H9 (cell line): ENCODE measurements around the gene BCORL1. TPM values are rescaled to one million over a fixed set of nuclear protein-coding genes. Genes with fewer than 3 reads are reported as not detected.

Experiments
- DNase-seq: peaks from one replicate; pipeline ENCODE4 v3.0.0-alpha.2; 2017
- H2AFZ ChIP-seq: one replicate; pipeline ENCODE4 v1.6.1; 2013; ENCODE audit warnings: mild to moderate bottlenecking, low read length, control low read depth, moderate library complexity
- H2AK5ac ChIP-seq: 2 replicates; pipeline ENCODE4 v1.6.1; 2013; ENCODE audit warnings: low read length, control low read depth, mixed read lengths; ENCODE audit not compliant: insufficient read length
- H2BK120ac ChIP-seq: one replicate; pipeline ENCODE4 v1.6.1; 2013; ENCODE audit warnings: low read depth, mild to moderate bottlenecking, low read length, control low read depth, inconsistent platforms; ENCODE audit not compliant: poor library complexity, severe bottlenecking
- H2BK12ac ChIP-seq: 2 replicates; pipeline ENCODE4 v1.6.1; 2013; ENCODE audit warnings: low read length, control low read depth, mixed read lengths, low read depth; ENCODE audit not compliant: insufficient read length
- H2BK15ac ChIP-seq: 2 replicates; pipeline ENCODE4 v1.6.1; 2013; ENCODE audit warnings: low read depth, low read length, control low read depth
- H2BK20ac ChIP-seq: one replicate; pipeline ENCODE4 v1.6.1; 2013; ENCODE audit warnings: low read depth, mild to moderate bottlenecking, low read length, control low read depth, inconsistent platforms; ENCODE audit not compliant: poor library complexity, severe bottlenecking
- H2BK5ac ChIP-seq: 2 replicates; pipeline ENCODE4 v1.6.1; 2013; ENCODE audit warnings: low read length, control low read depth, mixed read lengths; ENCODE audit not compliant: insufficient read length
- H3K14ac ChIP-seq: 2 replicates; pipeline ENCODE4 v1.6.1; 2013; ENCODE audit warnings: low read length, control low read depth; ENCODE audit not compliant: insufficient read depth
- H3K18ac ChIP-seq: 2 replicates; pipeline ENCODE4 v1.6.1; 2013; ENCODE audit warnings: low read depth, mild to moderate bottlenecking, mixed read lengths, low read length, control low read depth; ENCODE audit not compliant: insufficient read length
- H3K23ac ChIP-seq: 2 replicates; pipeline ENCODE4 v1.6.1; 2013; ENCODE audit warnings: low read length, control low read depth, mixed read lengths, low read depth; ENCODE audit not compliant: insufficient read length
- H3K23me2 ChIP-seq: 2 replicates; pipeline ENCODE4 v1.6.1; 2013; ENCODE audit warnings: low read depth, mild to moderate bottlenecking, mixed read lengths, low read length, control low read depth; ENCODE audit not compliant: insufficient read length, poor library complexity, severe bottlenecking
- H3K27ac ChIP-seq: 2 replicates; pipeline ENCODE4 v1.5.1; 2013; ENCODE audit warnings: low read length, control low read depth, mixed read lengths, low read depth; ENCODE audit not compliant: insufficient read length
- H3K27me3 ChIP-seq: 2 replicates; pipeline ENCODE4 v1.6.1; 2013; ENCODE audit warnings: low read length, control low read depth, inconsistent platforms; ENCODE audit not compliant: insufficient read depth
- H3K4ac ChIP-seq: 2 replicates; pipeline ENCODE4 v1.6.1; 2013; ENCODE audit warnings: low read depth, mild to moderate bottlenecking, control low read depth, inconsistent platforms, low read length, moderate library complexity
- H3K4me1 ChIP-seq: 2 replicates; pipeline ENCODE4 v1.6.1; 2013; ENCODE audit warnings: low read length, control low read depth, inconsistent platforms; ENCODE audit not compliant: insufficient read depth
- H3K4me2 ChIP-seq: 2 replicates; pipeline ENCODE4 v1.6.1; 2013; ENCODE audit warnings: low read length, control low read depth, mixed read lengths; ENCODE audit not compliant: insufficient read length, insufficient read depth
- H3K56ac ChIP-seq: 2 replicates; pipeline ENCODE4 v1.6.1; 2013; ENCODE audit warnings: low read depth, mild to moderate bottlenecking, mixed read lengths, low read length, control low read depth; ENCODE audit not compliant: insufficient read length
- H3K79me1 ChIP-seq: 2 replicates; pipeline ENCODE4 v1.6.1; 2013; ENCODE audit warnings: low read depth, mild to moderate bottlenecking, moderate library complexity, low read length, control low read depth, inconsistent platforms; ENCODE audit not compliant: insufficient read depth, poor library complexity, severe bottlenecking
- H3K79me2 ChIP-seq: 2 replicates; pipeline ENCODE4 v1.6.1; 2013; ENCODE audit warnings: low read length, control low read depth, inconsistent platforms; ENCODE audit not compliant: insufficient read depth
- H3K9ac ChIP-seq: 2 replicates; pipeline ENCODE4 v1.6.1; 2013; ENCODE audit warnings: low read length, control low read depth, mixed read lengths; ENCODE audit not compliant: insufficient read length; ENCODE audit errors: extremely low read depth
- H3K9me3 ChIP-seq: one replicate; pipeline ENCODE4 v1.6.1; 2013; ENCODE audit warnings: low read depth, low read length, inconsistent platforms; ENCODE audit not compliant: control insufficient read depth
- H3T11ph ChIP-seq: one replicate; pipeline ENCODE4 v1.6.1; 2013; ENCODE audit warnings: mild to moderate bottlenecking, low read length, control low read depth, inconsistent platforms
- H4K20me1 ChIP-seq: one replicate; pipeline ENCODE4 v1.6.1; 2013; ENCODE audit not compliant: control insufficient read depth, insufficient read length, insufficient read depth
- H4K5ac ChIP-seq: 2 replicates; pipeline ENCODE4 v1.6.1; 2013; ENCODE audit warnings: low read depth, mild to moderate bottlenecking, mixed read lengths, low read length, control low read depth; ENCODE audit not compliant: insufficient read length
- H4K8ac ChIP-seq: replicated peaks from 2 replicates; pipeline ENCODE4 v1.6.1; 2013; ENCODE audit warnings: low read length, control low read depth, mixed read lengths, low read depth; ENCODE audit not compliant: insufficient read length
- H4K91ac ChIP-seq: 2 replicates; pipeline ENCODE4 v1.6.1; 2013; ENCODE audit warnings: low read depth, mild to moderate bottlenecking, moderate library complexity, mixed read lengths, low read length, control low read depth; ENCODE audit not compliant: insufficient read length
- H3K27ac Mint-ChIP-seq, 3 experiments: 2 replicates in 2 of 3; 3 replicates in 1 of 3; pipeline ENCODE4 v1.8.0; 2020 to 2021; ENCODE audit warnings: mixed read lengths in 3 of 3, mild to moderate bottlenecking in 1 of 3, moderate library complexity in 1 of 3
- H3K27me3 Mint-ChIP-seq: 2 replicates; pipeline ENCODE4 v1.8.0; 2021; ENCODE audit warnings: low read depth, mild to moderate bottlenecking, moderate library complexity, mixed read lengths
- H3K36me3 Mint-ChIP-seq, 3 experiments: 2 replicates in 2 of 3; 3 replicates in 1 of 3; pipeline ENCODE4 v1.8.0; 2020 to 2021; ENCODE audit warnings: low read depth in 3 of 3, mixed read lengths in 3 of 3; ENCODE audit not compliant: insufficient read depth in 1 of 3
- H3K4me1 Mint-ChIP-seq, 2 experiments: 2 replicates each; pipeline ENCODE4 v1.8.0; 2020; ENCODE audit warnings: mixed read lengths in 2 of 2
- H3K4me3 Mint-ChIP-seq, 2 experiments: 2 replicates in 1 of 2; 3 replicates in 1 of 2; pipeline ENCODE4 v1.8.0; 2020 to 2021; ENCODE audit warnings: mild to moderate bottlenecking in 2 of 2, mixed read lengths in 2 of 2, moderate library complexity in 1 of 2
- H3K9me3 Mint-ChIP-seq, 2 experiments: 2 replicates in 1 of 2; 3 replicates in 1 of 2; pipeline ENCODE4 v1.8.0; 2020; ENCODE audit warnings: mild to moderate bottlenecking in 2 of 2, mixed read lengths in 2 of 2, moderate library complexity in 1 of 2
- CTCF ChIP-seq: fragments of 200-600 bp; sonication (generic); conservative IDR thresholded peaks from 3 replicates; pipeline ENCODE4 v1.8.0; 2021; ENCODE audit warnings: antibody characterized with exemption, mild to moderate bottlenecking
- WGBS: extraction: QIAGEN DNeasy Blood & Tissue Kit; methylation state at CpG from one replicate; pipeline ENCODE4 v1.1.7; 2013; ENCODE audit warnings: missing lambda C conversion rate, low lambda C conversion rate, mixed read lengths; ENCODE audit not compliant: insufficient read length; ENCODE audit errors: extremely low coverage; 5-methylcytosine and 5-hydroxymethylcytosine counted together
- total RNA-seq: library from RNA; stranded (reverse); gene quantifications from 2 replicates; pipeline ENCODE4 v1.2.1, GENCODE V29; 2021

Gene BCORL1
- total RNA-seq, 1 experiment from 2014 or later, result 6.1 TPM

DNA sequence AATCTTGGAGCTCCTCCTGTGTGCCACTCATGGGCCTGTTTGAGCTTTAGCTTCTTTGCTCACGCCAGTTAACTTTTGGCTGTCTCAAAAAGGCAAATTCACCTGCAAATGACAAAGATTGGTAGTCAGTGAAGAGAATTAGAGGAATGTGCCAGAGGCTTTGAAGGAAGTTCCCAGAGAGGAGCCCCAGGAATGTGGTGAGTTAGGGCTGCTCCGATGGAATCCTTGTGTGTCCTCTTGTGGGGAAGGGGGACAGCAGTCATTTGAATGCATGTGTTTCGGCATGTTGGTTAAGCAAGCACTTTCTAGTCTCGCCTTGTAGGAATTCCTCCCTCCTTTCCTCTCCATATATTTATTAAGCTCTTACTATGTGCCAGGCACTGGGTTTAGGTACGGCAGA is 65.0 kb downstream of the BCORL1 start:
- Histone ChIP-seq H3T11ph (no peak overlapping the region), H3K14ac (no peak overlapping the region), H3K27me3 (no peaks in the 10 kb centered on the region), H3K18ac (no peak overlapping the region), H2BK120ac (no peak overlapping the region), H4K91ac (no peak overlapping the region), H3K79me1 (no peaks in the 10 kb centered on the region), H2AK5ac (no peak overlapping the region), H3K9ac (no peak overlapping the region), H3K56ac (no peak overlapping the region), H2BK20ac (no peak overlapping the region), H3K27ac (no peak overlapping the region), H3K4me1 (no peaks in the 10 kb centered on the region), H3K23me2 (no peaks in the 10 kb centered on the region), H2BK12ac (no peak overlapping the region), H3K79me2 (no peaks in the 10 kb centered on the region), H3K23ac (no peak overlapping the region), H3K9me3 (peaks cover 14% of the 10 kb centered on the region), H2AFZ (no peak overlapping the region), H2BK15ac (no peak overlapping the region), H2BK5ac (no peak overlapping the region), H3K4me2 (no peak overlapping the region), H4K20me1 (no peaks in the 10 kb centered on the region), H3K4ac (no peak overlapping the region), H4K8ac (no peak overlapping the region), H4K5ac (no peak overlapping the region)
- H3K27ac Mint-ChIP-seq, result no peak overlapping the region; a peak in 1 of 7 replicates
- no CpG with 5 or more reads among the region's 5 CpGs for WGBS
- no peak for TF ChIP-seq CTCF
- H3K36me3 Mint-ChIP-seq, result peaks cover 18 to 34% (median 25%) of the 10 kb centered on the region in 3 experiments
- H3K27me3 Mint-ChIP-seq, result peaks cover 2% of the 10 kb centered on the region
- no peak for DNase-seq
- no peaks in the 10 kb centered on the region for H3K4me1 Mint-ChIP-seq
- H3K9me3 Mint-ChIP-seq, result peaks cover 0 to 71% of the 10 kb centered on the region in 2 experiments; a peak in 2 of 5 replicates
- no peak overlapping the region; a peak in 1 of 5 replicates for H3K4me3 Mint-ChIP-seq
